Peyer's patch (tissue), 4 donors: ENCODE results near the gene PTN.
"Not testable (repeated sequence)": the region's sequence is repeated elsewhere in the genome, so short reads cannot be mapped to it uniquely, and the experiment has no call there.

Source experiments
- CTCF ChIP-seq, 6 experiments: fragments of 450-650 bp in 4 of 6; fragments of 200-600 bp in 2 of 6; sonication (generic) in 1 of 6; IDR thresholded peaks; one replicate each; pipeline ENCODE4 v1.5.1; 2017 to 2019; ENCODE audit warnings: antibody characterized with exemption in 6 of 6, mild to moderate bottlenecking in 3 of 6, moderate library complexity in 1 of 6
- POLR2A ChIP-seq, 2 donors: fragments of 450-650 bp; IDR thresholded peaks; one replicate each; pipeline ENCODE4 v1.5.1; 2017; ENCODE audit warnings: antibody characterized with exemption in 2 of 2, mild to moderate bottlenecking in 2 of 2, moderate library complexity in 2 of 2

- TF ChIP-seq CTCF, POLR2A (IDR thresholded peaks at IDR 0.05): not testable (repeated sequence)
These were observed 78.1 kb downstream of the PTN start for GRCh38 chr7:137265480-137265879.
